COLO668 (cell line): ENCODE data around the gene ANO4.
"Not testable (repeated sequence)": the region's sequence is repeated elsewhere in the genome, so short reads cannot be mapped to it uniquely, and the experiment has no call there.

Source experiments
- DNase-seq: peaks from one replicate; lab custom pipeline; 2025; ENCODE audit not compliant: unreplicated experiment; lab: John Stamatoyannopoulos, UW

Gene ANO4

DNA sequence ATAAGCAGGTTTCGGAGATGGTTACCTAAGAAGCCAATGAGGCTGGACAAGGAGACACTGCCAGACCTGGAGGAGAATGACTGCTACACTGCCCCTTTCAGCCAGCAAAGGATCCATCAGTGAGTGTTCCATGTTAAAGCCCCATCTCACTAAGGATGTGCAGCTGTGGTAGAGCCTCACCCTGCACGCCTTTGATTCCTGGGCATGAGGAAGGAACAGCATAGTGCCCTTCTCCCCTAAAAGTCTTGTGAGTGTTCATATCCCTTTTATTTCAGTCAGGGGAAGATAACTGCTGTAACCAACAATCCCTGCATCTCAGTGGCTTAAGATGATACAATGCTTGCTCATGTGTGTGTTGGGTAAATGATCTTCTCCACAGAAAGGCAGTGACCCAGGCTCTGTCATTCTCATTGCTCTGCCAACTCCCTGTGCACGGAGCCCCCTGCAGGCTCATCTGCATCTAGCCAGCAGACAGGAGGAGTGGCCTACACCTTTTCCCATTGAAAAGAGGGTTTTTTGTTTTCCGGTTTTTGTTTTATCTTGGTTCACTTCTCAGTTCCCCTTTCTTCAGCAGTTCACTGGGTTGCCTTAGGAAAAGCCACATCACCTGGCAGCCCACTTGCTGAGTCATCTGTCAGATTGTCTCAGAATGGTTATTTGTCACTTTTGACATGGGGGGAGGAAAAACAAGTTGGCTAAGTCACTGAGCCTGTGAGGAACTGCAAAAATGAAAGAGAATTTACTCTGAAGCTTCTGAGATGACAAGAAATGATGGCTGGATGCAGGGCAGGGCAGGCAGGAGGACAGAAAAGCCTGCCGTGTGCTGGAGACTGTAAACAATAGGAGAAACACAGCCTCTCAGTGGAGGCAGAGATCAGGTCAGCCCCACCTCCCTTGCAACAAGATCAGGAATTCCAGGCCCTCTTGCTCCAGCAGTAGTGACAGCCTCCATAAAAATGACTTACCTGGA is 193.3 kb downstream of the ANO4 start:
- DNase-seq: peak; percentile 14

DNA sequence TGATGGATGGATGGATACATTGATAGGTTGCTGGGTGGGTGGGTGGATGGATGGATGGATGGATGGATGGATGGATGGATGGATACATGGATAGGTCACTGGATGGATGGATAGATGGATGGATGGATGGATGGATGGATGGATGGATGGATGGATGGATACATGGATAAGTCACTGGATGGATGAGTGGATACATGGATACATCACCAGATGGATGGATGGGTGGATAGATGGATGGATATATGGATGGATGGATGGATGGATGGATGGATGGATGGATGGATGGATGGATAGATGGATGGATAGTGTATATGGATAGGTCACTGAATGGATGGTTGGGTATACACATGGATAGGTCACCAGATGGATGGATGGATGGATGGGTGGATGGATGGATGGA is 194.9 kb downstream of the ANO4 start:
- not testable (repeated sequence) for DNase-seq

DNA sequence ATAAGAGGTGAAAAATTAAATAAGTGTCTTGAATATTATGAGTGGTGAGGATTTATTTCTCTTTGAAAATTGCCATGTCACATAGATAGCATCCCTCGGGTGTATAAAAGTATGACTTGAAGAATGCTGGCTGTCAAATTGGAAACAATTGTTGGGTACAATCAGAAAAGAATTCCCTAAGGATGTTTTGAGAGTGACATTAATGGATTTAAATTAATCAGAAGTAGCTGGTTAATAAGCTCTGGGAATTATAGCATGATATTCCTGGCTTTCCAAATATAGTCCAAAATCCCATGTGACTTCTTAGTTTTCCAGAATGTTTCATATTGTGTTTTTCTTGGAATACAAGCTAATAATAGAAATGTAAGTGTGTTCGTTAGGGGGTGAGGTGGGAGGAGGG is 196.5 kb downstream of the ANO4 start:
- DNase-seq: no peak

DNA sequence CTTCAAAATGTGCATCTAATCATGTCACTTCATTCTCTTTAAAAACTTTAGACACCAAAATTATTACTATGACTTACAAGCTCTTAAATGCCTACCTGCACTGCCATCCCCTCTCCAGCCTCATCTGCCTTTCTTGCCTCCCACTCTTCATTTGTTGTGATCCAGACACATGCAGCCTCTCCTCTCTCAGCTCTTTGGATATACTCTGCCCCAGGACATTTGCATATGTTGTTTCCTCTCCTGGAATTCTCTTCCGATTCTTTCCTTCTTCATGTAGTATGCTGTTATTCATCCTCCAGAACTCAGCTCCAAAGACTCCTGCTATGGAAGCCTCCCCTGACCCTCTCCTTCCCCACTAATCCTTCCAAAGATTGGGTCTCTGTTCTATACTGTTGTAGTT is 197.6 kb downstream of the ANO4 start:
- DNase-seq: no peak

DNA sequence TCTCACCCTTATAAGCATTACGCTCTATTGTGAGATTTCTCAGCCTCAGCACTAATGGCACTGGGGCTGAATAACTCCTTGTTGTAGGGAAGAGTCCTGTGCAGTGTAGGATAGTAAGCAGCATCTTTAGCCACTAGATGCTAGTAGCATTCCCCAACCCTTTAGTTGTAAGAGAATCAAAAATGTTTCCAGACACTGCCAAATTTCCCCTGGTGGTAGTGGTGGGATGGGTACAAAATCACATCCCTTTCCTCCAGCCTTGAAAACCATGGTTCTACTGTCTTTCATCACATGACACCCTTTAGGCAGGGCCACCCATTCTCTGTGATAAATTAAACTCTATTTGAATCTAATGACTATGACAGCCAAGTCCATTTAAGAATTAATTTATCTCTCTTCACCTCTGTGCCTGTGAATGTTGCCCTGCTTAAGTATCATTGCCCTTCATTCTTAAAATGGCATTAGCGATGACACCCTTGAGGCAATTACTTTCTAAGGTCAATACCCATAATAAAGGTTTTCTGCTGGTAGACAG is 199.4 kb downstream of the ANO4 start:
- DNase-seq: no peak

DNA sequence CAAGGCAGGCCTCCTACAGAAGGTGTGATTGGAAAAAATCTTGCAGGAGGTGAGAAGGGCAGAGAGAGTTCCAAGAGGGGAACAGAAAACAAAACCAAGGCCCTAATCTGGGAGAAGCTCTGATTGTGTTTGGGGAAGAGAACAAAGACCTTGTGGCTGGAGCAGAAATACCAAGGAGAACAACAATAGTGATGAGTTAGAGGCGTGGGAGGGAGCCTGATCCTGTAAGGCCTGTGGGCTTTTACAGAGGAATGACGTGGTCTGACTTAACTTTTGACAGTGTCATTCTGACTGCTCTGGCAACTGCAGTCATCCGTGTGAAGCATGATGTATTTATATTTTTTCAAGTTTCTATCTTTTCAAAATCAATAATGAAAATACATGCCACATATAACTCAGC is 200.6 kb downstream of the ANO4 start:
- DNase-seq: no peak

DNA sequence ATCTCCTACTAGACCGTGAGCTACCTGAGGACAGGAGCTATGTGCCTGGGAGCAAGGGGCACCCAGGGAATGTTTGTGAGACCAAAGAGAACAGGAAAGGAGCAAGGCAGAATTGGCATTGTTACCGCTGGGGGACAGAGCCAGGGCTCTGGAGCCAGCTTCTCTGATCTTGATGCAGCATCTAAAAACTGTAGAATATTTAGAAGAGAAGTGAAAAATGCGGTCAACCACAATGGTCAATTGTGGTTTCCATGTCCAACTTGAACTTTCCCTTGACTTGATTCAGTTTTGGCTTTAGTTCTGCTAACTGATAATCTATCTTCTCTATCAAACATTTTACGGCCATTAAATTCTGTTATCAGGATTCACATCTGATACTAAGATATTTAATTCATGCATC is 201.2 kb downstream of the ANO4 start:
- DNase-seq: no peak

DNA sequence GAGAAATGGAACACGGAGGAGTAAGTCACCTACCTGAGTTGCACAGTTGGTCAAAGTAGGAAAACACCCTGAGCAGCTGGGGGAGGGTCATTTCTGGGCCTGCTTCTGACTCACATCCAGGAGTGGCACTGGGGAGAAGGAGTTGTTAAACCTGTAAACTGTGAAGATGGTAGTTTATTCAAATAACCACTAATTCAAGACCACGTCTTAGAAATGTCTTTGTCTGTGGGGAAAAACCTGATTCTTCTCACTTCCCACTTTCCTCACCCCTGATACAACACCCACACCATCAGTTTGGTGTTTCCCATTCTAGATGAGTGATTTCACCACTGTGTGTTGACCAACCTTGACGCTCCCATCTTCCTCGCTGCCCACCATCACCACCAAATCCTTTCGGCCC is 207.1 kb downstream of the ANO4 start:
- no peak for DNase-seq

DNA sequence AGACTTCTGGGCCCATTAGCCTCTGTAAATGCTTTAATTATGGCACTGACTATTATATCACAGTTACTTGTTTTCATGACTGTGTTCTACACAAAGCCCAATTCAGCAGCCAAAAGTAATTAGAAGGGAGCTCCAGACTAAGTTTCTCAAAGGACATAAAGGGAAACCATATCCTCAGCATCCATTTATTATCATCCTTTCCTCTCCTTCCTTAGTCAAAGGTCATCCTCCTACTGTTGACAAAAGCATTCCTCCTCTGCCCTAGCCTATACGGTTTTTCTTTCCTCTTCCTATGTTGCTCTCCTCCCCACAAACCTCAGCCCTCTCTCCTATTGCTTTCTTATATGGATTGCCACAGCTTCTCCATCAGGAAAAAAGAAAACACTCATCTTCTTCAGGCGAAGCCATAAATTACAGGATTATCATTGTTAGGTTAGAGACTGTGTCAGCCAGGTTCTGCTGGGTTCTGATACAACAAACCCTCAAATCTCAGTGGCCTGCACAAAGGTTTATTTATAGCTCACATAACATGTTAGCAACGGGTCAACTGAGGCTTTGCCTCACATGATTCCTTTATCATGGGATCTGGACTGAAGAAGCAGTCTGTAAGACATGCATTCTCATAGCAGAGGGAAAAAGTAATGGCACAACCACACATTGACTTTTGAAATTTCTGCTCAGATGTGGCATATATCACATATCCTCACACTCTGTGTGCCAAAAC is 208.3 kb downstream of the ANO4 start:
- DNase-seq: no peak

DNA sequence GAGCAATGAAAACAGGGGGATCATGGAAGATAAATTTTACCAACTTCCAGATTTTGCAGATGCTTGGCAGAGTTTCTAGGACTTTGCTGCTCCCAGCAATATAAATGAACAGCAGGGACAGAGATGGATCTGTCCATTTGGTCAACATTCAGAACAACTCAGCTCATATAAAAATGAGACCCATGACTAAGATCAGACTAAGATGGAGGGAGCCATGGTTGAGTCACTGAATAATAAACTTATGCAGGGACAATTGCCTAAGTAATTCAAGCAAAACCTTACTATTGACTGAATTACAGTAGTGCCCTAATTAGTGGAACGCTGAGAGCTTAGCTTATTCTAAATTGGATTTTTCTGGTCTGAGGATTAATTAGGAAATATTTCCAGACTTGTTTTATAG is 210.3 kb downstream of the ANO4 start:
- DNase-seq: no peak

DNA sequence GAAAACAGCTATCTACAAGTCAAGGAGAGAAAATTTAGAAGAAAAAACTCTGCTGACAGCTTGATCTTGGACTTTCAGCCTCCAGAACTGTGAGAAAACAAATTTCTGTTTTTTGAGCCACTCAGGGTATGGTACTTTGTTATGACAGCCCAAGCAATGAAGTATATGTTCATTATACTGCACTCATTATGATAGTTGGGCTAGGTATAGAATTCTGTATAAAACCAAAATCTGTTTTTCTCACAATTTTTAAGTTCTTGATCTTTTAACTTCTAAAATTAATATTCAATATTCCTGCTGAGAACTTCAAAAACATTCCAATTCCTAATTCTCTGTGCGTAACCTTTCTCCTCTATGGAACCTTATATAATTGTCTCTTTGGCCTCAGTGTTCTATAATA is 214.7 kb downstream of the ANO4 start:
- no peak for DNase-seq

DNA sequence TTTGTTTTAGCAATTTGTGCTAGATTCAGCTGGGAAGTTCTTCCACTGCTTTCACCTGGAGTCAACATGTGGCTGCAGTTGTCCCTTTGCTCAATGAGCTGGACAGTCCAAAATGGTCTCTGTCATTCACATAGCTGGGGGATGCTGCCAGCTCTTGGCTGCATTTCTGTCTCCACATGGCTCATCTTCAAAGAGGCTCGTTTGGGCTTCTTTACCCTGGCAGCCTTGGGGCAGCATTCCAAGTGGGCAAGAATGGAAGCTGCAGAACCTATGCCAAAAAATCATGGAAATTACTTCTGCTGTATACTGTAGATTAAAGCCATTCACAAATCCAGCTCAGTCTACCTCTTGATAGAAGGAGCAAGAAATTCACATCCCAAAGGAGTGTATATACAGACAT is 216.3 kb downstream of the ANO4 start:
- no peak for DNase-seq

DNA sequence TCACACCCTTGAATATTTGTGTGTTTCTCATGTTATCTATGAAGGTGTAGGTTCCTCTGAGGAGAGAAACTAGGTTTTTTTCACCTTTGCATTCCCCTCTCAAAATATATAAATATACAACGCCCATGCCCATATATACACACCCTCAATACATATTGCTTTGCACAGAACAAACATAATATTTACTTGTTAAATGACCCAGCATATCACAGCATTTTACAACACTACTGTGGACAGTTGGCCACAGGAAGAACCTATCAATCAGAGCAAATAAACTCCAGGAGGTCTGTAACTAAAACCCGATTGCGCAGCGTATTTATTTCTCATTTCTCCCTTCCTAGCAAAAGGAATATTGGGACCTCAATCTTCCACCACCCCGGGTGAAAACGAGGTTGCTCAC is 219.4 kb downstream of the ANO4 start:
- DNase-seq: no peak

DNA sequence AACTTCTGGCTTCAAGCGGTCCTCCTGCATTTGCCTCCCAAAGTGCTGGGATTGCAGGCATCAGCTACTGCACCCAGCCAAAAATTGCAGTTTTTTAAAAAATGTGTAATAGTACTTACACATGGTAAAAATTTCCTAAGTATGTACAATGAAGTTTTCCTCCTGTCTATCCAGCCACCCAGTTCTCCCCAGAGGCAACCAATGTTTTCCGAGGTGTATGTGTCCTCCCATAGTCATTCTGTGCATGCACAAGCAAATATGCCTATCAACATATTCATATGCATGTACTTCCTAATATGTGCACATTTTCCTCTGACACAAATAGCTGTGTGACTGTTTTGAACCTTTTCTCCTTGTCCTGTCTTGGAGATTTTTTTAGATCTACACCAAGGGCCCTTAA is 220.5 kb downstream of the ANO4 start:
- no peak for DNase-seq

DNA sequence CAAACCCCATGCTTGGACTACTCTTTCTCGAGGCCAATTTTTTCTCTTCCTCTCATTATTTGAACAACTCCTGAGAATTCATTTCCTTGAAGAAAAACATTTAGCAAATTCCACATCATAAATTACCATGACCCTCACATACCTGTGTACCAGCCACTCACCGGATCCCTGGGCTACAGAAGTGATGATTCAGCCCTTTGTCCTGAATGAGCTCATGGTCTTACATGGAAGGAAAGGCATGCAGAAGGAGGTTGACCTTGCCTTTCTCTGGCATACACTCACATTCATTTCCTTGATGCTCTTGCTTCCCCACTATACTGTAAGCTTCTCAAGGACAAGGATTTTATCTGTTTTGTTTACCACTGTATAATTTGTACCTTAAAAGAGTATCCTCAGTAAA is 224.0 kb downstream of the ANO4 start:
- DNase-seq: no peak

DNA sequence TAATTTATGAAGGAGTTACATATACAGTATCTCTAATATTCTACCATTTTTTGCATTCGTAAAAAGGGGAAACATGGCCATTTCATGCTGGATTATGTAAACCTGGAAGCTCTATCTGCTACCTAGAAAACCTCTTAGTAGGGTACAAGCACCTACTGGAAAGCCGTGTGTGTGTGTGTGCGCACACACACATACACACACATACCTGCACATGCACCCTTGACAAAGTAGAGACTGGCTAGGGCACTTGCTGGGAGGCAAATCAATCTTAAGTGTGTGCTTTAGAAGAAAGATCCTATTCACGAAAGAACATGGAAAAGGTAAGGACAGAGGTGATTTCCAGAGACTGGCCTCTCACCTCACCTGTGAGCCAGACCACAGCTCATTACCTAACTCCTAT is 224.6 kb downstream of the ANO4 start:
- DNase-seq: no peak

DNA sequence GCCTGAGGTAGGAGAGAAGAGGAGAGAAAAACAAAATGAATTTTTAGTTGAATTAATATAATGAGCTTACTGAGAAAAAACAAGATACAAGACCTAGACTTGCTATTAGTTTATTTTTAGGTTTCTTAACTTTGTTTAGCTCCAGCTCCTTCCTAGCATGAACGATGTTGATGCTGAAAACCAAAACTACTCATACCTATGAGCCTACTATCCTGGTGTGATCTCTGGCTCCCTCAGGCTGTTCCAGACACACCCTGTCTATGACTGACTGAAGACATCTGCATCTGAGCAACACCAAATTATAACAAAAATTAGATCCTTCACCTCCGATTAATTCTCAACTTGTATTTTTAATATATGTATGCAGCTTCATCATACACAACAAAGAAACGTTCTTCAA is 225.1 kb downstream of the ANO4 start:
- no peak for DNase-seq

DNA sequence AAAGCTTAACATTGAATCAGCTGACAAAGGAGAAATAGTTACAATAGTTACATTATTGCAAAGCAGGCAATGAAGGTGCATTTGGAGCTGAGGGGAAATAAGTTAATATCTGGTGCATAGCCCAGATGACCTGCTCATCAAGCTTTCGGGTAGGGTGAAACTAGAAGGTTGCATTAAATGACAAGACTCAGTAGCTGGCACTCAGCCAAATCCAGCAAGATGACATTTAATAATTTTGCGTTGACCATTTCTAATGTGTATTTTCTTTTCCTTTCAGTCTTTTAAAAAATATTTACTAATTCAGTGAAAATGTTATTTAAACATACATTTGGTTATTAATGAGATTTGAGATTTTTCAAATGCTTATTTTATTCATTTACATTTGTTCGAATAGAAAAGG is 226.9 kb downstream of the ANO4 start:
- DNase-seq: no peak

DNA sequence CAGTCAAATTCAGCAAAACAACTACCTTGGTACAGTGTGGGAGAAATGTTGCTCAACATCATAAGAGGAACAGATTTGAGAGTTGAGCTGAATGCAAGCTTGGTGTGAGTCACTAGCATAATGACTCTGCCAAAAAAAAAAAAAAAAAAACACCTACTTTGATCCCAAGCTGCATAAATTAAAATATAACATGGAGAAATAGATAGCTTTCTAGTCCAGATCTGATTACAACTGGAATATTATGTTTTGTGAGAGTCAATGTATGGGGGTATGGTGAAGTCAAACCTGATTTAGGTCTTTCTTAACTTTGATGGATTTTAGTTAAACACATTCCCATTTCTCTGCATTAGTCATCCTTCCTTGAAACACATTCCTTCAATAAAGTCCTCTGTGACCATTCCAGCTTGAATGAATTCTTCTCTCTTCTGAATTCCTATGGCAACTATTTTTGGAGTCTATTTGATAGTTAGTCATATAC is 227.4 kb downstream of the ANO4 start:
- DNase-seq: no peak

DNA sequence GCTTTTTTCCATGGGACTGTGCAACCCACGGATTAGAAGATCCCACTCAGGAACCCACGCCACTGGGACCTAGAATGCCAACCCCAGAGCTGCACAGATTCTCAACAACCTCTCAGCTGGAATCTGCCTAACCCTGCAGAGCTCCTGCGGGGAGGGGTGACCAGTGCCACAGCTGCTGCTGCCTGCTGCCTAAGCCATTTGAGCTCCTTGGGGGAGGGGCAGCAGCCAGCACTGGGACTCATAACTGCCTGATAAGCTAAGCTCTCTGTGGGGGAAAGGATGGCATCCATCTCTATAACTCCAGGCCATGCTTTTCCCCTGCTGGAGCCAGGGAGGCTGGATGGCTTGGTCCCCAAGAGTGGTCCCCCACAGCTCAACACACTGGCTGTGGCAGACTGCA is 232.6 kb downstream of the ANO4 start:
- DNase-seq: peak; percentile 43

DNA sequence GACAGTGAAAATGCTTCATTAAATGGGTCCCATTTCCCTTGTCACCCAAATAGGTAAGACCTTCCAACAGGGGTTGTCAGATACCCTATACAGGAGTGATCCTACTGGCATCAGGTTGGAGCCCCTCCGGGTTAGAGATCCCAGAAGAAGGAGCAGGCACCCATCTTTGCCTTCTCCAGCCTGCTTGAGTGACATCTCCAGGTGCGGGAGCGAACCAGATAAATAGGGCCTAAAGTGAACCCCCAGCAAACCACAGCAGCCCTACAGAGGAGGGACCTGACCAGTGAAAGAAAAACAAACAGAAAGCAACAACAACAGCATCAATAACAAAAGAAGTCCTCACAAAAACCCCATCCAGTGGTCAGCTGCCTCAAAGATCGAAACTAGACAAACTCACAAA is 233.2 kb downstream of the ANO4 start:
- DNase-seq: no peak

DNA sequence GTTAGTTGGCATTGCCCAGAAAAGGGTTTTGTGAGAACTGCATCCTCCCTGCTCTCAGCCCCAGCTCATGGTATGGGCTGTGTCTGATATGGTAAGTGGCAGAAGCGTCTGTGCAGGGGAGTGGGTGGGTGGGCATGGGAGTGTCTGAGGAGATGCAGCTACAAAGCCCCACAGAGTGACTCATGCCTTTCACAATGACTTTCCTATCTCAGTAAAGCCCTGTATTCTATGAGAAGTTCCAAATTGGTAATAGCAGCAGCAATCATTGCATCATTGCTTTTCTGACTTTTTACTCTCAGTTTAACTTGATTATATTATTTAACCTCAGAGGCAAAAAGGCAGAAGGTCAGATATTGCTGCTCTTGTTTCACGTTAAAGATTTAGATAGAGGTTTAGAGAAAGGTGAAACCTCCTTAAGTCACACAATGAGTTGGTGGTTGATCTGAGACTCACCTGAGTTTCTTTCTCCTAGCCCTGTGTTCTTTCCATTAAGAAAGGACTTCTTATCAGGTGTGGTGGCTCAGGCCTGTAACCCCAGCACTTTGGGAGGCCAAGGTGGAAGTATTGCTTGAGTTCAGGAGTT is 243.8 kb downstream of the ANO4 start:
- peak; percentile 22 for DNase-seq
